ENCODE measurements around the gene LYPD6B. TPM values are rescaled to one million over a fixed set of nuclear protein-coding genes. Genes with fewer than 3 reads are reported as not detected.

LYPD6B gene
- total and polyA plus RNA-seq, 10 of the 15 experiments (the other 5 are each of a cell fraction or from before 2014, with no cell fraction given): 1.0 to 6.6 (median 4.0) TPM

GRCh38 chr2:149019768-149020167, 18.7 kb upstream of the LYPD6B start:
- peak overlapping the region; percentile 99 for H3K27ac ChIP-seq (ENCODE audit: control insufficient read depth, insufficient read depth)
- no peaks in the 10 kb centered on the region for H3K36me3 ChIP-seq (ENCODE audit: control insufficient read depth in 2 of 2, insufficient read depth in 2 of 2, low read length in 1 of 2)
- ChIA-PET RAD21 (ENCODE audit: unreplicated experiment) (interaction anchor here (1.1 to 7.4 kb wide), 5 partner anchors 11 to 567 kb away, joined by 3 to 107 read pairs (median 31); partner anchors contain the start of gene LYPD6B), POLR2A (interaction anchor here (0.6 to 1.4 kb wide), 3 partner anchors 10 to 559 kb away, joined by 3 to 4 read pairs (median 4); no protein-coding TSS in a partner anchor), SMC1A (ENCODE audit: uncharacterized antibody, unreplicated experiment) (interaction anchor here (0.9 to 14.0 kb wide), 11 partner anchors 15 to 542 kb away, joined by 3 to 327 read pairs (median 5); partner anchors contain the start of gene LYPD6B), CTCF (interaction anchor here (0.7 to 18.7 kb wide), 12 partner anchors 9 to 1083 kb away, joined by 3 to 508 read pairs (median 6); partner anchors contain the start of gene LYPD6B)
- ATAC-seq (peak; percentile 14), DNase-seq (ENCODE audit: low read depth, low spot score) (peak; percentile 54), FAIRE-seq (no peak)
- peak overlapping the region; percentile 44 for H3K9ac ChIP-seq (ENCODE audit: control insufficient read depth, insufficient read depth, low read length)
- H3K4me1 ChIP-seq (ENCODE audit: control insufficient read depth, insufficient read depth, low read length): peaks cover 51% of the 10 kb centered on the region
- peak overlapping the region; percentile 95 for H3K4me2 ChIP-seq (ENCODE audit: control insufficient read depth, insufficient read depth)
- H3K4me3 ChIP-seq: peak overlapping the region; percentile 27
- in situ Hi-C loops (cut with MboI): loop anchor here (5.0 kb wide), 2 partner anchors 293 to 543 kb away; no protein-coding TSS in a partner anchor
- no peaks in the 10 kb centered on the region for H3K79me2 ChIP-seq (ENCODE audit: control insufficient read depth, insufficient read depth, low read length)
- H4K20me1 ChIP-seq (ENCODE audit: control insufficient read depth, insufficient read depth): no peaks in the 10 kb centered on the region
- intact Hi-C loops (cut with micrococcal nuclease; ENCODE audit: unreplicated experiment): loop anchor here (2.0 to 5.0 kb wide), 4 partner anchors 19 to 433 kb away; partner anchors contain the start of gene LYPD6B
- no TSS peak for BruUV-seq (replicated peaks)
- H3K27me3 ChIP-seq (replicated peaks in 1 of 2; ENCODE audit: control insufficient read depth in 2 of 2, insufficient read depth in 2 of 2, low read length in 1 of 2): no peaks in the 10 kb centered on the region
- H2AFZ ChIP-seq (ENCODE audit: control insufficient read depth, low read depth, low read length): peak overlapping the region; percentile 57
- WGBS (ENCODE audit: insufficient coverage, insufficient replicate concordance, low lambda C conversion rate, missing lambda C conversion rate): 0% methylated on average over 2 of the region's 2 CpGs
- H3K9me3 ChIP-seq (replicated peaks; ENCODE audit: control insufficient read depth, insufficient read depth, low read length): no peaks in the 10 kb centered on the region
- TF ChIP-seq ZNF687 (IDR thresholded peaks at IDR 0.05): peak; percentile 49
- peak in 1 of 2 experiments; percentile 29; a peak in 1 of 4 replicates for TF ChIP-seq BHLHE40 (IDR thresholded peaks at IDR 0.05; ENCODE audit: borderline replicate concordance in 1 of 2, low read depth in 2 of 2, low read length in 1 of 2)
- TF ChIP-seq DPF2 (IDR thresholded peaks at IDR 0.05): peak; percentile 14; the same call in 1 of the 2 replicates
- no peak for TF ChIP-seq NFYB (IDR thresholded peaks at IDR 0.05; ENCODE audit: insufficient read depth, low read depth, low read length)
- peak; percentile 12; the same call in 1 of the 2 replicates for TF ChIP-seq RELB (IDR thresholded peaks at IDR 0.05; ENCODE audit: low read depth)
- no peak for TF ChIP-seq FOXK2 (IDR thresholded peaks at IDR 0.05)
- no peak for TF ChIP-seq RBBP5 (conservative IDR thresholded peaks at IDR 0.05)
- TF ChIP-seq SMAD1 (IDR thresholded peaks at IDR 0.05; ENCODE audit: low read depth, partially characterized antibody): peak; percentile 98
- TF ChIP-seq TARDBP (IDR thresholded peaks at IDR 0.05; ENCODE audit: borderline replicate concordance): no peak
- TF ChIP-seq TCF7 (IDR thresholded peaks at IDR 0.05; ENCODE audit: borderline replicate concordance): no peak
- TF ChIP-seq NFXL1 (IDR thresholded peaks at IDR 0.05; ENCODE audit: borderline replicate concordance): no peak
- 0 out of 2 replicates have a peak, but pooled peaks have one; percentile 32 for TF ChIP-seq NR2C1 (IDR thresholded peaks at IDR 0.05)
- TF ChIP-seq SIX5 (IDR thresholded peaks at IDR 0.05; ENCODE audit: low read depth, low read length, severe bottlenecking): no peak
- TF ChIP-seq MTA2 (IDR thresholded peaks at IDR 0.05; ENCODE audit: low read depth): peak; percentile 35; the same call in 1 of the 2 replicates
- TF ChIP-seq ZNF622 (IDR thresholded peaks at IDR 0.05): no peak
